ENCODE results near the gene C1QTNF9.
A peak's percentile ranks its signal among the peaks of the same experiment; 100 is the strongest.

C1QTNF9 gene

DNA sequence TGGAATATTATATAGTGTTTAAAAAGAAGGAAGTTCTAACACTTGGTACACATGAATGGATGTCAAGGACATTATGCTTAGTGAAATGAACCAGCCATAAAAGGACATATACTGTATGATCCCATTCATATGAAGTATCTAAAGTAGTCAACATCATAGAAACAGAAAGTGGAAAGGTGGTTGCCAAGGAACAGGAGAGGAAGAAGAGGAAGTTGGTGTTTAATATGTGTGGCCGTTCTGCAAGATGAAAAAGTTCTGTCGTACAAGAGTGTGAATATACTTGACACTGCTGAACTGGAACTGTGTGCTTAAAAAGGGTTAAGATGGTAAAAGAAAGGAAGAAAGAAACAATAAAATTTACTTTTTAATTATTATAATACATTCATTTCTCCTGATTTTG, 33.1 kb upstream of the C1QTNF9 start:
- no peak overlapping the region for H3K4me3 Mint-ChIP-seq
- H3K27me3 Mint-ChIP-seq, result no peaks in the 10 kb centered on the region
- H3K36me3 Mint-ChIP-seq, result no peaks in the 10 kb centered on the region
- peak; percentile 11 for ATAC-seq
- peaks cover 70% of the 10 kb centered on the region for H3K4me1 Mint-ChIP-seq
- H3K9me3 Mint-ChIP-seq, result no peaks in the 10 kb centered on the region
- H3K27ac Mint-ChIP-seq, result peak overlapping the region; percentile 0

DNA sequence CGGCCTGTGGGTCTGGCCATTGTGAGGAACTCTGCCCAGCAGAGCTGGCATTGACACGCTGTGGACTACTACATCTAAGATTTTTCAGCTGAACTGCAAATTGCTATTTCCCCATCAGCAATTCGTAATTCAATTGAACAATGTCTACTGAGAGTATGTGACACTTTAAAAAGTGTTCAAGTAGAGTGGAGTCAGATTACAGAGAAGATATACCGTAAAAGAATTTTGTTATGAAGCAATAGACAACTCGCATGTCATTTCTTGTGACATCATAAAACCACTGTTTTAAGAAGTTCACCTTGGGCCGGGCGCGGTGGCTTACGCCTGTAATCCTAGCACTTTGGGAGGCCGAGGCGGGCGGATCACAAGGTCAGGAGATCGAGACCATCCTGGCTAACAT, 32.5 kb upstream of the C1QTNF9 start:
- no peak for ATAC-seq
- Mint-ChIP-seq H3K4me1 (peaks cover 67% of the 10 kb centered on the region), H3K9me3 (no peaks in the 10 kb centered on the region), H3K36me3 (no peaks in the 10 kb centered on the region), H3K27ac (peak overlapping the region; percentile 0), H3K27me3 (no peaks in the 10 kb centered on the region), H3K4me3 (no peak overlapping the region)

DNA sequence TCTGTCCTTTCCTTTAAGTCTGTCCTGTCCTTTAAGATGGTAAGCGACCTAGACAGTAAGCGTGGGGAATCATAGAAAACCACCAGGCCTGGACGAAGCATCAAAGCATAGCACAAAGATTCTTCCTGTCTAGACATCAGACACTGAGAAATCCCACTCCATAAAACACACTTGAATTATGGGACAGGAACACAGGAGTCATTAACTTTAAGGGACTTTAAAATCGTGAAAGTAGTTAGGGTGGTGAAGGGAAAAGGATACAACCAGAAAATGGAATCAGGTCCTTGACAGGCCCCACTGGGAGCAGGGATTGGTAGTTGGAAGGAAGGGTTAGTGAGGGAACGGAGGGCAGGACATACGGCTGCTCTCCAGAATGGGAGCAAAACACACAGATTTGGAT, 31.6 kb upstream of the C1QTNF9 start:
- Mint-ChIP-seq H3K27me3 (no peaks in the 10 kb centered on the region), H3K4me1 (peaks cover 60% of the 10 kb centered on the region), H3K4me3 (no peak overlapping the region), H3K36me3 (peaks cover 4% of the 10 kb centered on the region), H3K9me3 (no peaks in the 10 kb centered on the region), H3K27ac (no peak overlapping the region)
- ATAC-seq, result no peak

DNA sequence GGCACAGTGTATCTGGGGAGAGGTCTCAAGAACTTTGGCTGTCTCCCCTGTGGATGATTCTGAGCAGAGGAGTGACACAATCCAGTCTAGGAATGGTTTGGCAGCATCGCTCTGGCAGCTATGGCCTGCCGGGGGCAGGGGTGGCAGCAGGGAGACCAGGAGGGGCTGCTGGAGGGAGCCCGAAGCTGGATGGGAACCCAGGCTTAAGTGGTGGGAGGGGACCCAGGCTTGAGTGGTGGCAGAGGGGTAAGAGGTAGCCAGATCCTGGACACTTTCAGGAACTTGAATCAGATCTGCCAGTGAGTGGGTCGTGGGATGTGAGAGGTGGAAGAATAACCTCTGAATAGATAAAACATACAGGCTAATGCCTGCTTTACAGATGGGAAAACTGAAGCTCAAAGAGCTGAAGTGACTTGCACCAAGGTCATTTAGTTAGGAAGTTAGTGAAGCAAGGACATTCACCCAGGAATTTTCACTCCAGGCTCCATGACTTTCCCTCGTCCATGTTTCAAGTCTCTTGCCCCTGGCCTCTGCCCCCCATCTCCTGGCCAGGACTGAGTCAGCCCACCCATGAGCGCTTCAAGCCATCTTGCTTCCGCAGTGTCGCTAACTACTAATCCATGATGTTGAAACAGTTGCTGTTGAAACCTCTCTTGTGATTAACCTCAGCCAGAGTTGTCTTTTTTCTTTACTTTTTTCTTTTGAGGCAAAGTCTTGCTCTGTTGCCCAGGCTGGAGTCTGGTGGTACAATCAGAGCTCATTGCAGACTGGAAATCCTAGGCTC, 29.9 kb upstream of the C1QTNF9 start:
- H3K4me3 Mint-ChIP-seq, result no peak overlapping the region

DNA sequence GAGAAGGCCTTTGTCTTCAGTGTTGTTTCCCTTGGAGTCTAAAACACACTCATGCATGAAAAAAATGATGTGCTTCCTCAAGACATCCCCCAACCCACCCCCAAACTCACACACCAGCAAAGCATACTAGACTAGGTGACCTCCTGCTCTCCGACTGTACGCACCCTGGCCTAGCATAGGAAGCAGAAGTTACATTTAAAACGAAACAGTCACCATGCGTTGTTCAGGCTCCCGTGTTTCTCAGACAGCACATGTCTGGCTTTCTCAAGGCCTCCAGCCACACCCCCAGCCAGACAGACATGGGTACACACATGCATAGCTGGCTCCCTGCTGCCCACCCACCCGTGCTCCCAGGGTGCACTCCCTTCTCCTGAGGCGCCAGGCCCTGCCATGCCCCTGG, 28.7 kb upstream of the C1QTNF9 start:
- peaks cover 17% of the 10 kb centered on the region for H3K36me3 Mint-ChIP-seq

More for the DNA sequence above, 29.9 kb upstream of the C1QTNF9 start:
- ATAC-seq, result no peak
- Mint-ChIP-seq H3K4me1 (peaks cover 42% of the 10 kb centered on the region), H3K27me3 (no peaks in the 10 kb centered on the region), H3K27ac (peak overlapping the region; percentile 83), H3K9me3 (no peaks in the 10 kb centered on the region), H3K36me3 (peaks cover 9% of the 10 kb centered on the region)

DNA sequence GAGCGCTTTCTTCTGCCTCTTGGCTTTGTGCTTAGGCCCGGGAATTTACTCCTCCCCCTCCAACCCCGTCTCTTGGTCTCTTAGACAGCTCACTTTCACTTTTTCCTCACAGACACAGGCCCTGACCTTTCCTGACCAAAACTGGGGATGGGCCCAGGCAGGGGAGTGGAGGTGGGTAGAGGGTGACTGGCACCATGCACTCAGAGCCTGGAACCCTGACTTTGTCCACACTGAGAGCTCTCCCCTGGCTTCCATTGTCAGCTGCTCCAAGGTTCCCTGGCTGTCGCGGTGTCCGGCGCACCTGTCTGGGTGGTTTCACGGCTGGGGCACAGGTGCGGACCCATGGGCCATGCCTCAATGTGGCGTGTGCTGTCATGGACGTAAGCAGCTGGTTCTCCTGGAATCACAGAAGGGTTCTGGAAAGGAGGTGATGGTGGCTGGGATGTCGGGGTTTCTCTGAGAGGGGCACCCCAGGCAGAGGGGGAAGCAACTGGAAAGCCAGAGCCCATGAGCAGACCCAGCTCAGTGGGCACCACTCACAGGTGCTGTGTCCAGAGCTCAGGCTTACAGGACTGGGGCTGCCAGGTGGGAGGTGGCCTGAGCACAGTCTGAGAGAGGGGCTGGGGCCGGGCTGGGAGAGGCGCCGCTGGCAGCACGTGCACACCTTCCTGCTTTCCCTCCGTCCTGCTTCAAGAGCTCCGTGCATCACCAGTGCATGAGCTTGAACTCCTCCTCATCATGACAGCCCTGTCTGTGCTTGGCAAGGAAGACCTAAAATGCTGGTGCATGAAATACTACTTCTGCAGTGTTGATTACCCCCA, 28.0 kb upstream of the C1QTNF9 start:
- Mint-ChIP-seq H3K4me1 (peaks cover 27% of the 10 kb centered on the region), H3K9me3 (no peaks in the 10 kb centered on the region), H3K27ac (peak overlapping the region; percentile 83), H3K36me3 (peaks cover 23% of the 10 kb centered on the region), H3K27me3 (no peaks in the 10 kb centered on the region), H3K4me3 (no peak overlapping the region)
- peak; percentile 9 for ATAC-seq

More for the DNA sequence above, 28.7 kb upstream of the C1QTNF9 start:
- Mint-ChIP-seq H3K27ac (peak overlapping the region; percentile 83), H3K4me1 (peaks cover 32% of the 10 kb centered on the region), H3K9me3 (no peaks in the 10 kb centered on the region), H3K27me3 (no peaks in the 10 kb centered on the region), H3K4me3 (no peak overlapping the region)
- ATAC-seq, result peak; percentile 93

DNA sequence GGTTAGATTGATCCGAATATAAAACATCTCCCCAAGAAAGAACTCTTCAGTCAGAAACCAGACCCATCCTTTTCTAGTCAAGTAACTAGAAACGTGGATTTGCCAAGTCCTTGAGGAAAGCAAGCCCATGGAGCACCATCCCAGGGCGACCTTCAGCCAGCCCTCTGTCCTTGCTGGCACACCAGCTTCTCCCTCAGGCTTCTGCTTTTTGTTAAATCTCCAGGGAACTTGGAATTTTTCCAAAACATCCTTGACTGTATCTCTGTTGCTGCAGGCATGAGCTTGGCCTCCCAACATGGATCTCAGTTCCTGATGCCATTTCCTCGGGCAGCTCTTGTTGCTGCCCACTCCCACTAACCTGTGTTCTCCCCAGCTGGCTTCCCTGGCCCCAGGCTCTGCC, 27.1 kb upstream of the C1QTNF9 start:
- Mint-ChIP-seq H3K9me3 (no peaks in the 10 kb centered on the region), H3K4me3 (no peak overlapping the region), H3K4me1 (peaks cover 20% of the 10 kb centered on the region), H3K27me3 (no peaks in the 10 kb centered on the region), H3K27ac (peak overlapping the region; percentile 60), H3K36me3 (peaks cover 27% of the 10 kb centered on the region)
- ATAC-seq, result no peak

DNA sequence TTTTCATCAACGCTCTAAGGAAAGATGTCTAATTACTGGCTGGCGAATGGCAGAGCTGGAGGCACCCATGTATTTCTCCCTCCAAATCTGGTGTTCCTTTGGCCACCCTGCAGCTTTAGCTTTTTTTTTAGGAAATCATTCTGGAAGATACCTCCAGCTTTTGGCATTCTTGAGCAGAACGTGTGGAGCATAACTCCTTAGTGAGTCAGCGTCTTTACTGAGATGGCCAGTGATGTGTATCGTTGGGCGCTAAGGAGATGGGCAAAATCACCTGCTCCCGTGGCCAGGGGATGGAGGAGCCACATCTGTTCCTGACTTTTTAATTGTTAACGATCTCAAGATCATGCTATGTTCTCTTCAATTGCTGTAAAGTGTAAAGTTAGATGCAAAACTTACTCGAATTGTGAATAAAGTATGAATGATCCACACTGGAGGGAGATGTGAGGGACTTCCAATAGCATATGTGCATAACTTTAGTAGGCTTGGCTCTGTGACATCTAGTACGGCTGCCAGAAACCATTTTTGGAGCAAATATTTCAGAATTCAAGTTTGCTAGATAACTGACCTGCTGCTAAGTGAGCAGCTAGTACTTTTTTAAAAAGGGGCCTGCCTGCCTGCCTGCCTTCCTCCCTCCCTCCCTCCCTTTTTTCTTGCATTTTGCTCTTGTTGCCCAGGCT, 24.4 kb upstream of the C1QTNF9 start:
- H3K27ac Mint-ChIP-seq, result no peak overlapping the region
- ATAC-seq, result no peak

DNA sequence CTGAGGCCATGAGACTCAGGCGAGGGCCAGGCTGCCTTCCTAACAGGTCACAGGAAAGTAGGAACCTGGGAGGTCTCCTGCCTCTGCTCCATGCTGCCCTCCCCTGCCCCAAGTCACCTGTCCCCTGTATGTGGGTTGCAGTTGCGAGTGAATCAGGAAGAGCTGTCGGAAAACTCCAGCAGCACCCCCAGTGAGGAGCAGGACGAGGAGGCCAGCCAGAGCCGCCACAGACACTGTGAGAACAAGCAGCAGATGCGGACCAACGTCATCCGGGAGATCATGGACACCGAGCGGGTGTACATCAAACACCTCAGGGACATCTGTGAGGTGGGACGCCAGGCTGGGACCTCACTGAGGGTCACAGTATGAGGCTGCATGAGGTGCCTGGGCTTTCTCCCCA, 22.8 kb upstream of the C1QTNF9 start:
- H3K4me1 Mint-ChIP-seq, result no peaks in the 10 kb centered on the region
- no peak overlapping the region for H3K27ac Mint-ChIP-seq
- peaks cover 53% of the 10 kb centered on the region for H3K36me3 Mint-ChIP-seq
- ATAC-seq, result no peak
- no peak overlapping the region for H3K4me3 Mint-ChIP-seq
- no peaks in the 10 kb centered on the region for H3K27me3 Mint-ChIP-seq
- H3K9me3 Mint-ChIP-seq, result no peaks in the 10 kb centered on the region

More for the DNA sequence above, 24.4 kb upstream of the C1QTNF9 start:
- Mint-ChIP-seq H3K36me3 (peaks cover 42% of the 10 kb centered on the region), H3K9me3 (no peaks in the 10 kb centered on the region), H3K4me3 (no peak overlapping the region), H3K27me3 (no peaks in the 10 kb centered on the region), H3K4me1 (peaks cover 14% of the 10 kb centered on the region)

DNA sequence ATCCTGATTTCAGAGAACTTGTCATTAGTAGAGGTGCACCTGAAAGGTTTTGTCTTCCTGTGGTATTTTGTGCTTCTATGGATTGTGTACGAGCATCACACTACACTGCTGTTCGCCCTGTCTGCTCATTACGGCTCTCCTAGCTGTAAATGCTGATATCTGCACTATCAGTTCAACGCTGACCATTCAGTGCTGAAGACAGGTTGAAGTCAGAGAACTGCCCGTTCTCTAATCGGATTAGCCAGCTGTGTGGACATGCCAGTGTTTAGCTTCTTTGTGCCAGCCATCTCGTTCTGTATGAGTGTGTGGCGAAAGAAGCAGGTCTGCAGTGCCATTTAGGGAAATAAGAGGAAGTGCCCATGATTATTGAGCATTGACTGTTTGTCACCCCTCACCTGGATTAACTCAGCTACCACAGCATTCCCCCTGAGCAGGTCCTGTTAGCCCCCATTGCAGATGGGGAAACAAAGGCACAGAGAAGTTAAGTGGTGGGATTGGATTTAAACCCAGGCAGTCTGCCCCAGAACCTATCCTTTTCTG, 21.6 kb upstream of the C1QTNF9 start:
- H3K27ac Mint-ChIP-seq, result no peak overlapping the region
- H3K4me1 Mint-ChIP-seq, result no peaks in the 10 kb centered on the region
- no peaks in the 10 kb centered on the region for H3K9me3 Mint-ChIP-seq
- H3K4me3 Mint-ChIP-seq, result no peak overlapping the region
- no peak for ATAC-seq
- no peaks in the 10 kb centered on the region for H3K27me3 Mint-ChIP-seq
- H3K36me3 Mint-ChIP-seq, result peaks cover 58% of the 10 kb centered on the region

DNA sequence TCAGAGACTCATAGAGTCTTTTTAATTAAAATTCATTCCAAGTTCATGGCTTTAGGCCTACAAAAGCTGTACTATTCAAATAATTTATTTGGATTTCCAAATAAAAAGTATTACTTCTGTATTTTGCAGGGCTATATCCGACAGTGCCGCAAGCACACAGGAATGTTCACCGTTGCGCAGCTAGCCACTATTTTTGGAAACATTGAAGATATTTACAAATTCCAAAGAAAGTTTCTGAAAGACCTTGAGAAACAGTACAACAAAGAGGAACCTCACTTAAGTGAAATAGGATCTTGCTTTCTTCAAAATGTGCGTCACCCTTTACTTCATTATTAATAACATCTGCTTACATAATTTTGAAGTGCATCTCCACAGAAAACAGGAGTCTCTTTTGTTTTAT, 20.5 kb upstream of the C1QTNF9 start:
- no peak for ATAC-seq
- no peak overlapping the region for H3K4me3 Mint-ChIP-seq
- no peak overlapping the region for H3K27ac Mint-ChIP-seq
- H3K27me3 Mint-ChIP-seq, result no peaks in the 10 kb centered on the region
- no peaks in the 10 kb centered on the region for H3K9me3 Mint-ChIP-seq
- no peaks in the 10 kb centered on the region for H3K4me1 Mint-ChIP-seq
- peaks cover 58% of the 10 kb centered on the region for H3K36me3 Mint-ChIP-seq

DNA sequence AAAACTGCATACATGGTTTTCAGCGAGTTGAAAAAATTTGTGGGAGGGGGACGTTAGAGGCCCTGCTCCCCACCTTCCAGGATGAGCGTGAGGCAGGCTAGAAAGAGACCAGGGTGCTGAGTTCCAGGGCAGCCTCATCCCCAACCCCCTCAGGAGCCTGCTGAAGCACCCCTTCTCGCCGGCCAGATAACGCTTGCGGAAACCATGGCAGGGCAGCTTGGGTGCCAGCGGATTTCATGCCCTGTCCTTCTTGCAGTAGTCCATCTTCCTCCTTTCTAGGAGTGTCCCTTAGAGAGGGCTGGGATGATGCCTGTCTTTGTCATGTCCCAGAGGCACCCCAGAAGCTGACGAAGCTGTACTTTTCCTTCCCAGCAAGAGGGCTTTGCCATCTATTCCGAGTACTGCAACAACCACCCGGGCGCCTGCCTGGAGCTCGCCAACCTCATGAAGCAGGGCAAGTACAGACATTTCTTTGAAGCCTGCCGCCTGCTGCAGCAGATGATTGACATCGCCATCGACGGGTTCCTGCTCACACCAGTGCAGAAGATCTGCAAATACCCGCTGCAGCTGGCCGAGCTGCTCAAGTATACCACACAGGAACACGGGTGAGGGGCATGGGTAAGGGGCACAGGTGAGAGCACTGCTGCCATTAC, 19.0 kb upstream of the C1QTNF9 start:
- Mint-ChIP-seq H3K4me3 (no peak overlapping the region), H3K4me1 (no peaks in the 10 kb centered on the region), H3K27me3 (no peaks in the 10 kb centered on the region), H3K36me3 (peaks cover 63% of the 10 kb centered on the region), H3K9me3 (no peaks in the 10 kb centered on the region), H3K27ac (no peak overlapping the region)
- no peak for ATAC-seq

DNA sequence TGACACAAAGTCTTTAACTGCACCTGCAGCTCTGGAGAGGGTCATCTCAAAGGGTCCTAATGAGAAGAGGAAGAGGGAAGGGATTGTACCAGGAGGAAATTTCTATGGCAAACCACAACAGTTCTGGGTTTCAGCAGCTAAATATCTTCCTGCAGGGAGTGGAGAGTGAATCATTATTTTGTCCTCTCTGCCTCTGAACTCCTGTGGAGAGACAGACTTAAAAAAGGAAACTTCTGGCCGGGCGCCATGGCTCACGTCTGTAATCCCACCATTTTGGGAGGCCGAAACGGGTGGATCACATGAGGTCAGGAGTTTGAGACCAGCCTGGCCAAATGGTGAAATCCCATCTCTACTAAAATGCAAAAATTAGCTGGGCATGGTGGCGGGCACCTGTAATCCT, 16.9 kb upstream of the C1QTNF9 start:
- no peak overlapping the region for H3K4me3 Mint-ChIP-seq
- peaks cover 74% of the 10 kb centered on the region for H3K36me3 Mint-ChIP-seq
- no peaks in the 10 kb centered on the region for H3K27me3 Mint-ChIP-seq
- no peak overlapping the region for H3K27ac Mint-ChIP-seq
- H3K9me3 Mint-ChIP-seq, result no peaks in the 10 kb centered on the region
- no peak for ATAC-seq
- no peaks in the 10 kb centered on the region for H3K4me1 Mint-ChIP-seq

DNA sequence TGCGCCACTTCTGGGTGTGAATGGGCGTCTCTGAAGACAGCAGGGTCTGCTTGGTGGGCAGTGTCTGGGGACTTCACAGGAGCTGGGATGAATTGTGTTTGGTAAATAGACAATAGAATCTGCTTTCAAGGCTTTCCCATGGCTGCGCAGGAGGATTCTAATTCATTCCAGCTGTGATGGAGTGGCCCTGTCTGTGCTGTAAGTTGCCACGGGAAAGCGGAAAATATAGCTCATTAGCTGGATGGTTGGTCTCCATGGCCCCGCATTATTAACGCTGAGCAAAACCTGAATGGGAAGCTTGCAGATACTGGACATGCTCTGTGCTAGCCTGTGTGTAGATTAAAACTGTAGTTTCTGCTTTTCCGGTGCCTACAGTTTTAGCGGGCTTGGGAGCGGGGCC, 15.6 kb upstream of the C1QTNF9 start:
- peaks cover 77% of the 10 kb centered on the region for H3K36me3 Mint-ChIP-seq
- no peak for ATAC-seq
- no peaks in the 10 kb centered on the region for H3K9me3 Mint-ChIP-seq
- no peaks in the 10 kb centered on the region for H3K27me3 Mint-ChIP-seq
- no peaks in the 10 kb centered on the region for H3K4me1 Mint-ChIP-seq
- H3K27ac Mint-ChIP-seq, result no peak overlapping the region
- H3K4me3 Mint-ChIP-seq, result no peak overlapping the region

All from stimulated activated memory B cell treated with anti-CD40 and anti-IgM and Interleukin-4, amounts not matched to agents 10 μg/mL and 1 μg/mL and 100 μg/mL, for 72 hours (primary cell).